NCI-H2227 (cell line): Measurements from ENCODE around the gene PPARD.

ENCODE experiments used
- DNase-seq: peaks from one replicate; lab custom pipeline; 2025; ENCODE audit not compliant: unreplicated experiment; lab: John Stamatoyannopoulos, UW

PPARD gene

DNA sequence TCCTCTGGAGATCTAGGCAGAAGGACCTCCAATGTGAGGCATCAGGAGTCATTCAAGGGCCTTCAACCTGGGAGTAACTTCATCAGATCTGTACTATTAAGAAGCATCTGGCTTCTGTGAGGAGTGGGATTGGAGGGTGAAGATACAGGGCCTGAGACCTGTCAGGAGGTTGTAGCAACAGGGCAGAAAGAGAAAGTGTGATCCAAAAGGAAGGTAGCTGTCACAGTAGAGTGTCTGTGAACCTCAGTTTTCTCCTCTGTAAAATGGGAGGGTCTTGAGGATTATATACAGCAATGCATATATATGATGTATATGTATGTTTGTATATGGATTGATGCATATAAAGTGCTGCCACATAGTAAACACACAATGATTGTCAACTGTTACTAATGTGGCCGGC is 123.3 kb downstream of the PPARD start:
- no peak for DNase-seq

DNA sequence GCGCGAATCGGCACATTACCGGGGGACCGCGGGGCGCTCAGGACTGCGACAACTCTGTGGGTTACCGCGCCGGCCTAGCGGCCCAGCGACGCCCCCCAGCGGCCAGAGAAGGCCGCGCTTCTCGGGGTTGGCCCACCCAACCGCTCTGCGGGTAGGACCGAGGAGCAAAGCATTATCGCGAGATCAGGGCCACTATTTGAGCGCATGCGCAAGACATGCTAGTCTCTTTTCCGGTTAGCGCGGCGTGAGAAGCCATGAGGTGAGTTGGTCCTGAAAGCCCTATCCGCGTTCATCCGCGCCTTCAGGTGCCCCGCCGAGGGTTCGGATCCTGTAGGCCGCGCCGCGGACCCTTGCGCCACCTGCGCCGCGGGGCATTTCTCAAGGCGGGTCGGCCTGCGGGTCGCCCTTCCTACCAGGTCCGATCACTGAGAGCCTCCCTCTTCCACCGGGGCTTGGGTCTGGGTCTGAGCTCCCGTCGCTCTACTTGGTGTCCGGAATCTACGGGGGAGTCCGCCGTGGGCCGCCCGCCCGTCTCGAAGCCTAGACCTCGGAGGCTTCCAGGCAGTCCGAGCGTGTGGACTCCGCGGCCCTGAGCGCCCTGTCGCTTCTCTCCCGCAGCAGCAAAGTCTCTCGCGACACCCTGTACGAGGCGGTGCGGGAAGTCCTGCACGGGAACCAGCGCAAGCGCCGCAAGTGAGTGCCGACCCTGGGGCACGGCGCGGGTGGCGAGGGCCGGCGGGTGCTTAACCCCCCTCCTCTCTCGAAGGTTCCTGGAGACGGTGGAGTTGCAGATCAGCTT is 126.0 kb downstream of the PPARD start, which contains the start of gene RPL10A:
Gene RPL10A, plus strand, starts transcription at position 221 of the 799 bp plus-strand sequence. Its CDS starts 34 bp downstream, at position 255.
- peak; percentile 99 for DNase-seq

DNA sequence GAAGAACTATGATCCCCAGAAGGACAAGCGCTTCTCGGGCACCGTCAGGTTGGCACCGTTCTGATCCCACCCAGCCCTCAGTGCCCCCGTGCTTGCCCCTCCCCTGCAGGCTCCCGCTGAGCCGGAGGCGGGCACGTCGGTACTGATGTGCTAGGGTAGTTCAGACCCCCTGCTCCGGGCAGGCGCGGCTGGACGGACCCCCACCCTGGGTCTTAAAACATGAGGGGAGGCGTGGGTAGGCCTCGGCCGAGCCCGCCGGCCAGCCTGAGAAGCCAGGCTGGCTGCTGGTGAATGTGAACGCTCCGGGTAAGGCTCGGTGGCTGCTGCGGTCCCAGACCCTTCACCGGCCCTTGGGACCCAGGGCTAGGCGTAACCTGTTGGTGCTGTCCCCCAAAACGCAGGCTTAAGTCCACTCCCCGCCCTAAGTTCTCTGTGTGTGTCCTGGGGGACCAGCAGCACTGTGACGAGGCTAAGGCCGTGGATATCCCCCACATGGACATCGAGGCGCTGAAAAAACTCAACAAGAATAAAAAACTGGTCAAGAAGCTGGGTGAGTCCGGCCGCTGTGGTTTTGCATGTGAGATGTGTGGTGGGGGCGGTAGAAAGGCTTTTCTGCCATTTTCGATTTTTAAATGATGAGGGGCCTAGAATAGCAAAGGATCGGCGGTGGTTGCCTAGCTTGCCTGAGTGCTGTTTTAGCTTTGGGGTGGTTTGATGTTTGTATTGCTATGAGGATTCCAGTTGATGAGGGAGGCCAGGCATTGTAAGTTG is 126.8 kb downstream of the PPARD start:
- DNase-seq, result peak; percentile 68

DNA sequence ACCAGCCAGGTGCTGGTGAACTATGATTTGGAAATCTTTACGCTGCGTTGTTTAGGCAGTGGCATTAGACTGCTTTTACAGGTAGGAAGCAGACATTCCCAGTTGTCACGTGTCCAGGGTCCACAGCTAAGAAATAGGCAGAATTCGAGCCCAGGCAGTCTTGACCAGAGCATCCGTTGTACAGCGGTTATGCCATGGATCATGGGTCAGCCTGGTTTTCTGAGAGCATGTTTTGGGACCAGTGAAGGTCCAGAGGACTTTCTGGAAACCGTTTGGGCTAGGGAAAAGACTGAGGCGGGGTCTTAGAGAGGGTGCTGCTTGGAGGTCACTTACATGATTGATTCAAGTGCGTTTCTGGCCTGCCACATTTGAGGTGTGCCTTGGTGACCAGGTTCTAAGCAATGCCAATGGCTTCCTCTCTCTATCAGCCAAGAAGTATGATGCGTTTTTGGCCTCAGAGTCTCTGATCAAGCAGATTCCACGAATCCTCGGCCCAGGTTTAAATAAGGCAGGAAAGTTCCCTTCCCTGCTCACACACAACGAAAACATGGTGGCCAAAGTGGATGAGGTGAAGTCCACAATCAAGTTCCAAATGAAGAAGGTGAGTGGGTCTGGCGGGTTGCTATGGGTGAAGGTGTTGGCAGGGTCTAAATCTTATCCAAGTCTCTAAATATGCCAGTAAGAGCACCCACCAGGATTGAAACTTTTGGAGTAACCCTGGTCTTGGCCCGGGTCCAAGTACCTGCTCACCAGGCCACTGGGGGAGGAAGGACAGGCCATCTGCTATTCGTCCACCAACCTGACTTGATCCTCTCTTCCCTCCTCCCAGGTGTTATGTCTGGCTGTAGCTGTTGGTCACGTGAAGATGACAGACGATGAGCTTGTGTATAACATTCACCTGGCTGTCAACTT is 127.6 kb downstream of the PPARD start:
- no peak for DNase-seq

DNA sequence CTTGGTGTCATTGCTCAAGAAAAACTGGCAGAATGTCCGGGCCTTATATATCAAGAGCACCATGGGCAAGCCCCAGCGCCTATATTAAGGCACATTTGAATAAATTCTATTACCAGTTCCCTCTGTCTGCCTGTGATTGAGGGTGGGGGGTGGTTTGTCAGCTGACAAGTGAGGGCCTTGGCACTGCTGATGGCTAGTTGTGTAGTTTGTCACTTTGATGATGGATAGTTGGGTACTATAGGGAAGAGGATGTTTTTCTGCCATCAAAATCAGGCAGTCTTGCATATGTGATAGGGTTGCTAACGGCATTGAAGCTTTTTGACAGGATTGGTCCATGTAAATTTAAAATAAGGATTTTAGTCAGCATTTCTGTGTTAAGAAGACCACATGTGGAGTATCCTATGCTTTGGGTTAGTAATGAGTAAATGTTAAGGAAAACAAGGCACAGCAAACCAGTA is 128.3 kb downstream of the PPARD start:
- DNase-seq, result no peak

DNA sequence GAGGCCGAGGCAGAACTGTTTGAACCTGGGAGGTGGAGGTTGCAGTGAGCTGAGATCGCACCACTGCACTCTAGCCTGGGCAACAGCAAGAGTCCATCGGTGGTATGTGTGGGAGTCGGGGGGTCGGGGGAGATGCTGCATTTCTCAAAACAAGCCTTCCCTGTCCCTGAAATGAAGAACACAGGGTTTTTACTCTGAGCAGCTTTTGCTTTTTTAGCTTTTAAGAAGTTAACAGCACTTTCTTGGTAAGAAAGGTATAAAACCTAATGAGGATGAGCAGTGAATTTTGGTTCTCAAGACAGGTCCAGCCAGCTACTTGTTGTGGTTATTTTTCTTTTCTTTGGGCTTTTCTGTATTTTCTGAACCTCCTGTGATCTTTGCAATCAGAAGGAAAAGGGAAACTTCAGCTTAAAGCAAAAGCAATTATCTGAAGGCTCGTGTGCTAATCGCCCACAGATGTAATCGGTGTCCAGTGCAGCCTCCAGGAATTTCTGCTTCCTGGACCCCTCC is 129.5 kb downstream of the PPARD start:
- no peak for DNase-seq

DNA sequence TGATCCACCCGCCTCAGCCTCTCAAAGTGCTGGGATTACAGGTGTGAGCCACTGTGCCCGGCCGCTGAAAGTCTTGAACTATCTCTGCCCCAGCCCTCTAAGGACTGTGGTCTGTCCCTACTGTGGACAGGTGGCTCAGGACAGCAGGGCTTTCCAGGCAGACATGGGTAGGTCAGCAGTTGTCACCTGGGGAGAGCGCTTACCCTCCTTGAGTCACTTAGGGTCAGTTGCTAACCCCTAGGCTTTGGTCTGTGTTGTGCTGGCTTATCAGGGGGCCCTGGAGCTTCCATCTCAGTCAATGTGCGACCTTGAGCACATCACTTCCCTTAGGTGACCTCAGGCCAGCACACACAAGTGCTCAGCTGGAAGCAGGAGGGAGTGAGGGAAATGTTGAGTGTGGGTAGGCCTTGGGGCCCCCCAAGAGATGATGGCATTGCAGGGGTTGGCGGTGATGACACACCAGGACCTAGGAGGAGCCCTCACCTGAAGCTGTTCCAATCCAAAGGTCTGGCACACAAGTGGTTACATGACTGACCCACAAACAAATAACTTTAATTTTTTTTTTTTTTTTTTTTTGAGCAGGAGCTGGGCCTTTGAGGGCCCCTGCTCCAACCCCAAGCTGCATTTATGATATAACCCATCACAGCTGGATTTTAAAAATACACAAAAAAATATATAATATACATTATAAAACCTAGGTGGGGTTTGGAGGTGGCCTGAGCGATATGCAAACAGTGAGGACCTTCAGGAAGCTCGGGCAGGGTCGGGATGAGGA is 130.9 kb downstream of the PPARD start:
- no peak for DNase-seq

DNA sequence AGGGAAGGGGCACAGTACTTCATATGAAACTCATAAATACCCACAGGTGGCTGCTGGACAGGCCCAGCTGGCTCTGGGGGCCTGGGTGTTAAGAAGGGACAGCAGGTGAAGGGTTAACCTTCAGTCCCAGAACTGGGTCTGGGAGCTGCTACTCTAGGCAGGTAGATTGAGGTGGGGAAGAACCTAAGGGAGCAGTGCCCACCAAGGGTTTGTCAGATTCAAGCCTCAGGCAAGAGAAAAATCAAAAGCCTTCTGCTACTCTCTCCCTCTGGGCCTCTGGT is 131.4 kb downstream of the PPARD start:
- DNase-seq, result no peak

DNA sequence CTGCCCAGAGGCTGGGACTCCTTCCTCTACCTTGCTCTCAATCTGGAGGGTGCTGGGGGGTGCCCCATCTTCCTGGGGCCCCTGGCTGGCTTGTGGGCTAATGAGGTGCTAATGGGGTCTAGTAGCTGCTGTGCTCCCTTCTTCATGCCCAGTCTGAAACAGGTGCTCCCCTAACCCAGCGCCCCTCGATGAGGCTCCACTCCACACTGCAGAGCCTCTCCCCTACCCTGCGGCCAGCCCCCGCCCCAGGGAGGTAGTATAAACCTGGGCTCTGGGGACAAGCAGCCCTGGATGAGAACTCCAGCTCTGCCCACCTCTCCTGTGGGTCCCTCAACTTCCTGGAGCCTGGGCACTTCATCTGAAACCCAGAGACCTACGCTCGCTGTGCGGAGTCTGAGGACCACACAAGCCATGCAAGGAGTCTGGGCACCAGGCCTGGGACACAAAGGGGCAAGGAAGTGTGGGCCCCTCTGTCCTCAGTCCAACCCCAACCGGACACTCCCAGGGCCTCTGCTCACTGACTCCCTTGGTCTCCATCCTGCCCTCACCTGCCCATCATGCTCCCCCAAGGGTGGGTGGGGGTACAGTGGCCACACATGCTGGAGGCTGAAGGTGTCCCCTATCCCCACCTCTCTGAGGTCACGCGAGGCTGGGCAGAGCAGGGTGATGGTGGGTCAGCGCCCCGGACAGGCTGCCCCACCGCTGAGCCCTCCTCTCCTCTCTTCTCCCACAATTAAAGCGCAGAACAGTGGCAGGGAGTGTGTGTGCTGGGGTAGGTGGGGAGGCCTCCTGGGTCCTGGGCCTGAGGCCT is 132.0 kb downstream of the PPARD start:
- DNase-seq, result no peak

DNA sequence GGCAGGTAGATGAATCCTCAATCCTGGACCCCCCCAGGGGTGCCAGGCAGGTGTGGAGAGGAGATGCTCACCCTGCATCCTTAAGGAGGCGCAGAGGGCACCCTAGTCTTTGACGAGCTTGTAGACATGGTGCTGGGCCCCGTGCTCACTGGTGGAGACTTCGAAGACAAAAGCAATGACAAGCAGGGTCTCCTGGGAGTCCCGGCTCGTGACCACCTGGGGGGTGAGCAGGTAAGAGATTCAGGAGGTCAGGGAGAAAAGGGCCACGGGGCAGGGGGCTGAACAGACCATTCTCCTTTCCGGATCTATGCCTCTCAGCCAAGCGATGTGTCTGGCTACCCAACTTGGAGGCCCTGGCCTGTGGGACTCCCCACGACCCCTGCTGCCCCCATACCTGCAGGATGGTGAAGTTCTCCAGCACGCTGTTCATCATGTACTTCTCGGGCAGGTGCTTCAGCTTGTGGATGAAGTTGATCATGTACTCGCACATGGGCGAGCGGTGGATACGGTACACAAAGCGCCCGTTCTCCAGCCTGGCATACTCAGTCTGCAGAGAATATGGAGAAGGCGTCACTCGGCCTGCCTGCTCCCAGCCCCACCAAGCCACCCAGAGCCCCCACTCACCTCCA is 132.7 kb downstream of the PPARD start:
- DNase-seq, result no peak

DNA sequence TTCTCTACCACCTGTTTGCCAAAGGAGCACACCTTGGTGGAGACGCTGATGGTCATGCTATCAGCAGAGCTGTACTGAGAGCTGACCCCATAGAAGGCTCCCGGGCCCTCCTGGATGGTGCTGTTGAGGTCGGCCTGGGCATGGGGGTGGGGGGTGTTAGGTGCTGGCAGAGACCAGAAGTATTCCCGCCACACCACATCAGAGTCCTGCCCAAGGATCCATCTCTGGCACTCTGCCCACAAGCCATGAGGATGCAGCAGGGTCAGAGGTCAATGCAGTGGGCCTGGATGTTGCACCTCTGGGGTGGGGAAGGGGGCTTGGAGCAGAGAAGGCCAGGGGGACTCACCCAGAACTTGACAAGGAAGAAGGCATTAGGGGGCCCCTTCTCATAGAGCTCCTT is 133.2 kb downstream of the PPARD start:
- DNase-seq, result no peak

DNA sequence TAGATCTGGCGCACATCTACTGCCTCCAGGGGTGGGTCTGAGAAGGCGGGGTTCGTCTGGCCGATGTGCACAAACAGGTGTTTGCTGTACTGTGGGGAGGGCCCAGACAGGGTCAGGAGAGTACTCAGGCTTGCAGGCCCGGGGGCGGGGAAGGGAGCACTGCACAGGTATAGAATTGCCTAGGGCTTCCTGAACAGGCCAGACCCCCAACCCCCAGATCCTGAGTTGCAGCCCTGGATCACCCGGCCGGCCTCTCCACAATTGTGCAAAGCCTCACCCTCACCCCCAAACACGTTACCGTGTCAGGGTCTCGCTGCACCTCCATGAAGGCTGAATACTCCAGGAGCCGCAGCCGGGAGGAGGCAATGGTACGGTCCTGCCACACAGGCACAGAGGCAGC is 133.6 kb downstream of the PPARD start:
- DNase-seq, result no peak

DNA sequence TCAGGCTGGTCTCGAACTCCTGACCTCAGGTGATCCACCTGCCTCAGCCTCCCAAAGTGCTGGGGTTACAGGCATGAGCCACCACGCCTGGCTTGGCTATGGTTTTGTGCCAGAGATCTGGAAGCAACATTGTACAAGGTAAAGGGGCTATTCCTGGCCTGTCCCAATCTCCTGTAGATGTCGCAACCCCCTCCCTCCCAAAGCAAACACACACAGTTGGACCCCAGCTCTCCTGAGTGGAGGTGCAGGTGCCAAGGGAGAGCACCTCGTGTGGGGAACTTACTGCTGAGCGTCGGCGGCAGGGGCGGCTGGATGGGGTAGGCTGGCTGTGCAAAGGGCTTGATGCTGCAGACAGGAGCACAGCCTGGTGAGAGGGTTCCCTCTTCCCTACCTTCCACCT is 134.7 kb downstream of the PPARD start:
- no peak for DNase-seq
